GM21390 (cell line): ENCODE results near the gene ACACB.

Source experiments
- ATAC-seq: cut with Tn5 transposase; IDR thresholded peaks from one replicate; pipeline ENCODE4 v1.9.1; 2021; ENCODE audit not compliant: unreplicated experiment

Gene ACACB

DNA sequence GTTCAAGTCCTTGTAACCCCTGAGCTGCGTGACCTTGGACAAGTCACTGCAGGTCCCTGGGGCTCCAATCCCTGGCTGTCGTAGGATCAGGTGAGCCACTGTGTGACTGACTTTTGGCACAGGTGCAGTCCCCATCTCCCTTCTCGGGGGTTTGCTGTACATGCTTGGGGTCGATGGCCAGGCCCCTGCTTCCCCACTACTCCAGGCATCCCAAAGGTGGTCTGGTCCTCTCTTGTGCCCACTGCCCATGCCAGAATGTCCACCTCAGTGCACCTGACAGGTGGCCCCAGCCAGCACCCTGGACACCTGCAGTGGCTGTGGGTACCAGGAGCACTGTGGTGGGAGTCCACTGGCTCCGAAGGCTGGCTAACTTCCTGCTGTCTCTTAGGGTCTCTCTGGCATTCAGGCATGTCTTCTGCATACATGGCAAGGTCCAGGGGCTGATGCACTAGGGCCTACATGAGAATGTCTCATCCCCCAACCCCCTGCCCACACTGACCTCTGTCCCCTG is 178.0 kb downstream of the ACACB start:
- no peak for ATAC-seq

DNA sequence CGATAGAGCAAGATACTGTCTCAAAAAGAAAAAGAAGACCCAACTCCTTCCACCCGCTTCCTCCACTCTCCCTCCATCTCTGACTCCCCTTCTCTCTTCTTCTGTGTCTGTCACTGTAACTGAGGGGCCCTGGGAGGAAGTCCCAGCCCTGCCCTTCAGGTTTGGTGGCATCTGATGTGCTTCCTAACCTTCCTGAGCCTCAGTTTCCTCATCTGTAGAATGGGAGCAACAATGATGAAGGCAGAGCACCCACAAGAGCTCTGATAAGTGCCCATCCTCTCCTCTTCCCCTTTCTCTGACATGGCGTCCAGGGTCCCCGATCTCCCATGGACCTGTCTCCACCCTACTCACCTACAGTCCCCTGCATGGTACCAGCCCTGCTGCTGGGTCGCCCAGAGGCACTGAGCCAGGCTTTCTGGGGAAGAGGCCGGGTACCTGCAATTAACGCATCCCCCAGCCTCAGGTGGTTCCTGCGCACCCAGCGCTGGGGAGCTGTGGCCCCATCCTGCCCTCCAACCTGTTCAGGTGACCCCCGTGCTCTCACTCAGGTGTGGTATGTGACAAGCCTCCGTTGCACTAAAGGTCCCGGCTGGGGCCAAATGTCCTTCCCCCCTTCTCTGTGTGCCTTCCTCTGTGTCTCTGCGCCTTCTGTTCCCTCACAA is 179.5 kb downstream of the ACACB start:
- ATAC-seq = no peak

- no peak for ATAC-seq
These were observed 180.0 kb downstream of the ACACB start for GRCh38 chr12:109296431-109296830.

DNA sequence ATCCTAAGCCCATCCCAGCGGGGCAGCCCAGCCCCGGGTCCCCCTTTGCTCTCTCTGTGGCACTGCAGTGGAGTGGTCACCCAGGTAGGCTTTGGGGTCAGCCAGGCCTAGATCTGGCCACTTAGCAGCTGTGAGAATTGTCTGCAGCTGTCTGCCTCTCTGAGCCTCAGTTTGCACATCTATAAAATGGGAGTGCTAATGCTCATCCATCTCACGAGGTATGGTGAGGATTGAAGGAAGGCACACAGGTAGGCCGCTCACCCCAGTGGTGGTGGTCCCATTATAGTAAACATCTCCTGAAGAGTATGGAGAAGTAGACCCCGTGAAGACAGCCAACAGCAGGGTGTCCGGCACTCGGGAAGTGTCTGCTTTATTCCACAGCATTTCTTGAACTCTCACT is 183.5 kb downstream of the ACACB start:
- no peak for ATAC-seq

GRCh38 chr12:109301643-109302168 is 185.3 kb downstream of the ACACB start:
- ATAC-seq = no peak

- ATAC-seq = no peak
These were observed 186.0 kb downstream of the ACACB start for GRCh38 chr12:109302358-109302757.

GRCh38 chr12:109302770-109303169 is 186.4 kb downstream of the ACACB start:
- ATAC-seq = no peak

DNA sequence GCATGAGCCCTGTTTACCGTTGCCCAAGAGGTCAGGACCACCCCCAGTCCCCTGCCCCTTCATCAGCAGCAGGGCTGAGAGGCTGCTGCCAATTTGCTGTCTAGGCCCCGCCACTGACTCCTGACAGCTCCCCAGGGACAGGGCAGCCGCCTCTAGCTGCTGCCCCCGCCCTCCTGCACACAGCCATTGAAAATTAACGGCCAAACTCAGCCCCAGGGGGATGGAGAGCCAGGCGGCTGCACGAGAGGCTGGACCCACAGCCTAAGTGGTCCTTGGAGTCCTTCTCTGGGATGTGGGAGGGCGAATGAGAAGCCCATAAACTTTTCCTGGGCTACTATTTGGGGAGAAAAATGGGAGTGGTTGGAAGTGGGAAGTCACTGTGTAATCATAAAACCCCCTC is 188.1 kb downstream of the ACACB start:
- no peak for ATAC-seq

- no peak for ATAC-seq
These were observed 189.2 kb downstream of the ACACB start for GRCh38 chr12:109305547-109305946.

GRCh38 chr12:109307051-109307450 is 190.7 kb downstream of the ACACB start:
- no peak for ATAC-seq

DNA sequence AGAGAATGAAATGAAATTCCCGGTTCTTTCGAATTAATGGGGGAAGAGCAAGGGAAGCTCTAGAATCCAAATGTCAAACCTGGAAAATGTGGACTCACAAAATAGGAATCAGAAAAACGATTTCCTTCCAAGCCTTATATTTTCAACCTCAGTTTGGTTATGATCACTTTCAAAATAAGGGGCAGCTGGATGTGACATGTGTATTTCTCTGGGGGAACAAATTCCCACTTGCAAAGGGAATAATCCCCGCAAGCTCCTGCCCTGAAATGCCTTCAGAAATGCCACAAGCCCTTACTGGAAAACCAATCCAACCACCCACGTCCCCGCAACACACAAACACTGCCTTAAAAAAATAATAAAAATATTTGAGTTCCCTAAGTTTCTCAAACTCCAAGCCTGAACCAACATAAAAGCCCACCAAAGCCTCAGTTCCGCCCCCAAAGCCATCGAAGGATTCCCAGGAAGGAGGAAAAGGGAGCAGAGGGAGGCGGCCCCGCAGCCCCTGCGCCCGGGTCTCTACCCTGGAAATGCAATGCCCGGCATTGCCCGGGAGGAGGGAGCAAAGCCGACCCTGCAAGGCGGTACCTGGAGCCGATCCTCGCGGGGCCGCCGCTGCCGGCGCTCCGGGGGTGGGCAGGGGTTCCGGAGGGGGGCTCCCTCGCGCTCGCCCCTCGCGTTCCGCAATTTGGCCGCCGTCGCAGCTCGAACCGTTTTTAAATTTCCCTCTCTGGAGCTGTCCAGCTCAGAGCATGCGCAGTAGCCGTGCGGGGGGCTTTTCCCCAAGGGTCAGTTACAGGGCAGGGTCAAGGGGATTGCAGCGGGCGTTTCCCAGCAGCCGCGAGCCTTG is 192.4 kb downstream of the ACACB start, which contains the start of gene FOXN4:
FOXN4 (minus strand) TSS at position 751 of the 847 bp plus-strand sequence. CDS start 963 bp downstream, outside the sequence.
- ATAC-seq = no peak

DNA sequence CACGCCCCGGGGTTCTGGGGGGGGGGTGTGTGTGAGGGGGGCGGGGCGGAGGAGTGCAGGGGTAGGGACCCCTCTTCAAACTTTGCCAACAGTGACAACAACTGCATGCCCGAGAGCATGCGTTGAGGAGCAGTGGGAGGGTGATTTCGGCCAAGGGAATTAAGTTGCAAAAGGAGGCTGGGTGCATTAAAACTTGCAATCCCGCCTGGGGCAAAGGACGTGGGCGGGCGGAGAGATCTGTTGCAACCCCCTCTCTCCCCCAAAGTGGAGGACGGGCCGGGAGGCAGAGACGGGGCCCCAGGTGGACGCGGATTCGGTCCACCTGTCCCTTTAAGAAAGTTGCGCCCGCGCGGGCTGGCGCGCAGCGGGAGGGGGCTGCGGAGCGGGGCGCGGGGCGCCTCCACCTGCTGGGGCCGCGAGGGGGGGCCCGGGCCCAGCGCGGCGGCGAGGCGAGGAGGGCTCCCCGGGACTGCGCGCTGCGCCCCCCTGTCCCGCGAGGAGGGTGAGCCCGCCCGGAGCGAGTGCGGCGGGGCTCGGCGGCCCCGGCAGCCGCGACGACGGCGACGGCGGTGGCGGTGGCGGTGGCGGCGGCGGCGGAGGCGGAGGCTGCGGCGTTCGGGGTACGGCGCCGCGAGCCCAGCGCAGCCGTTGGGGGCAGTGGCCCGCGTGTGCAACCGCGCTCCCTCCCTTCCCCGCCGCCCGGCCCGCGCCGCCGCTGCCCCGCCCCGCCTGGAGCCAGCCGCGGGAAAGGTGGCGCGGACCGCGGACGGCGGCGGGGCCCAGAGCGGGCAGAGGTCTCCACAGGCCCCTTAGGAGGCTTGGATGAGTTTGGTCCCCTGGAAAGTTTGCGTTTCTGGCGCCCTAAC is 193.2 kb downstream of the ACACB start:
- no peak for ATAC-seq

GRCh38 chr12:109310247-109311125 is 194.1 kb downstream of the ACACB start:
- no peak for ATAC-seq
